Stomach (tissue), 4 donors: ENCODE data around the gene DERA.

ENCODE experiments used
- CTCF ChIP-seq, 7 experiments: fragments of 450-650 bp in 4 of 7; fragments of 200-600 bp in 3 of 7; sonication (generic) in 3 of 7; IDR thresholded peaks; one replicate each; pipeline ENCODE4 v1.5.1; 2016 to 2019; ENCODE audit warnings: antibody characterized with exemption in 7 of 7, control low read depth in 2 of 7, mild to moderate bottlenecking in 1 of 7
- EP300 ChIP-seq: sonication (generic); formaldehyde crosslinking; IDR thresholded peaks from one replicate; pipeline ENCODE4 v1.6.1; 2017; ENCODE audit warnings: antibody characterized with exemption
- POLR2A ChIP-seq, 4 donors: fragments of 450-650 bp; IDR thresholded peaks; one replicate each; pipeline ENCODE4 v1.6.1; 2016; ENCODE audit warnings: antibody characterized with exemption in 4 of 4, control low read depth in 2 of 4, mild to moderate bottlenecking in 1 of 4, moderate library complexity in 1 of 4
- POLR2AphosphoS5 ChIP-seq, 3 donors: sonication (generic); formaldehyde crosslinking; IDR thresholded peaks; one replicate each; pipeline ENCODE4 v1.6.1; 2016; ENCODE audit warnings: antibody characterized with exemption in 3 of 3

- no peak for TF ChIP-seq CTCF (IDR thresholded peaks at IDR 0.05)
- TF ChIP-seq POLR2A (IDR thresholded peaks at IDR 0.05): no peak
- TF ChIP-seq EP300: no peak
- no peak for TF ChIP-seq POLR2AphosphoS5 (IDR thresholded peaks at IDR 0.05)
Measured at GRCh38 chr12:16048511-16048910, 137.4 kb downstream of the DERA start.
